K562 (cell line): ENCODE results near the gene NCOA6. TPM values are rescaled to one million over a fixed set of nuclear protein-coding genes. Genes with fewer than 3 reads are reported as not detected.

Experiments
- ATF7 ChIP-seq: fragments of 450-650 bp; IDR thresholded peaks from 2 replicates; pipeline ENCODE4 v1.7.1; 2014; ENCODE audit warnings: mild to moderate bottlenecking, moderate library complexity
- CCAR2 ChIP-seq: fragments of 200-400 bp; formaldehyde crosslinking; IDR thresholded peaks from 2 replicates; pipeline ENCODE4 v1.6.1; 2017; ENCODE audit warnings: mild to moderate bottlenecking, low read depth, low read length
- E2F3 ChIP-seq: fragments of 250-450 bp; sonication (Bioruptor Pico); IDR thresholded peaks from 2 replicates; pipeline ENCODE4 v1.4.0; 2020; ENCODE audit warnings: mild to moderate bottlenecking
- EP400 ChIP-seq: fragments of 450-650 bp; IDR thresholded peaks from 2 replicates; pipeline ENCODE4 v1.6.1; 2017; ENCODE audit warnings: antibody characterized with exemption, mild to moderate bottlenecking, moderate library complexity
- GTF2E2 ChIP-seq: fragments of 200-800 bp; sonication (Bioruptor generic); IDR thresholded peaks from 2 replicates; pipeline ENCODE4 v1.6.1; 2016; ENCODE audit warnings: missing genetic modification characterization, missing compliant biosample characterization
- JUND ChIP-seq, 2 experiments: IDR thresholded peaks; 2 replicates in 1 of 2; 3 replicates in 1 of 2; pipeline ENCODE4 v1.6.1; 2011; ENCODE audit warnings: borderline replicate concordance in 2 of 2, low read depth in 2 of 2, low read length in 2 of 2, improper control_type of control experiment in 1 of 2, missing biosample characterization in 1 of 2, missing genetic modification characterization in 1 of 2, missing genetic modification reagents in 1 of 2
- MNT ChIP-seq, 2 experiments: fragments of 450-650 bp; conservative IDR thresholded peaks; 2 replicates each; pipeline ENCODE4 v1.6.1; 2017; ENCODE audit warnings: mild to moderate bottlenecking in 2 of 2, moderate library complexity in 2 of 2
- NBN ChIP-seq: fragments of 450-650 bp; IDR thresholded peaks from 2 replicates; pipeline ENCODE4 v1.6.1; 2016; ENCODE audit warnings: low read depth, mild to moderate bottlenecking
- NR1H2 ChIP-seq: sonication (generic); formaldehyde crosslinking; IDR thresholded peaks from 2 replicates; pipeline ENCODE4 v1.4.0; 2020; ENCODE audit warnings: mild to moderate bottlenecking, missing genetic modification reagents
- PML ChIP-seq: IDR thresholded peaks from 2 replicates; pipeline ENCODE4 v1.6.1; 2012; ENCODE audit warnings: low read length, inconsistent platforms
- REST ChIP-seq, 2 experiments: fragments of 450-650 bp; formaldehyde crosslinking in 1 of 2; IDR thresholded peaks; 2 replicates each; pipeline versions ENCODE4 v1.4.0 to v1.6.1; 2014 to 2020; ENCODE audit warnings: mild to moderate bottlenecking in 2 of 2, borderline replicate concordance in 1 of 2, low read depth in 1 of 2
- SOX6 ChIP-seq: fragments of 450-650 bp; IDR thresholded peaks from 2 replicates; pipeline ENCODE4 v1.6.1; 2014; ENCODE audit warnings: mild to moderate bottlenecking
- SP1 ChIP-seq: sonication (generic); formaldehyde crosslinking; IDR thresholded peaks from 2 replicates; pipeline ENCODE4 v1.8.1; 2022; ENCODE audit warnings: mild to moderate bottlenecking, missing genetic modification reagents
- TFAP4 ChIP-seq: sonication (generic); formaldehyde crosslinking; IDR thresholded peaks from 2 replicates; pipeline ENCODE4 v1.8.0; 2022; ENCODE audit warnings: missing genetic modification reagents, mild to moderate bottlenecking, moderate library complexity, borderline replicate concordance
- TOE1 ChIP-seq, 2 experiments: fragments of 450-650 bp in 1 of 2; sonication (generic) in 1 of 2; formaldehyde crosslinking in 1 of 2; IDR thresholded peaks; 2 replicates each; pipeline versions ENCODE4 v1.7.1 to v1.8.0; 2016 to 2022; ENCODE audit warnings: borderline replicate concordance in 2 of 2, mild to moderate bottlenecking in 2 of 2, antibody characterized with exemption in 1 of 2, inconsistent platforms in 1 of 2, low read depth in 1 of 2, missing genetic modification reagents in 1 of 2, moderate library complexity in 1 of 2
- ZNF408 ChIP-seq: fragments of 250-450 bp; sonication (Bioruptor Pico); IDR thresholded peaks from 2 replicates; pipeline ENCODE4 v1.4.0; 2020; ENCODE audit warnings: low read depth, mild to moderate bottlenecking, moderate library complexity
- ZNF830 ChIP-seq: fragments of 250-450 bp; sonication (Bioruptor Pico); IDR thresholded peaks from 2 replicates; pipeline ENCODE4 v1.5.0; 2021; ENCODE audit warnings: mild to moderate bottlenecking
- polyA plus RNA-seq, 8 experiments: library from polyadenylated mRNA; depleted of rRNA in 4 of 8; stranded (reverse) in 5 of 8; unstranded in 3 of 8; fragments of >200 nt; fragmentation: Nextera tagmentation in 2 of 8; fragmentation: Illumina TruSeq in 1 of 8; extraction: Ambion mirVana in 2 of 8; extraction: Trizol in 1 of 8; gene quantifications; 2 replicates each; pipeline versions ENCODE4 v1.2.1 to v1.2.3, GENCODE V29; 2011 to 2014; ENCODE audit warnings: inconsistent platforms in 1 of 8, missing spikeins in 1 of 8
- total RNA-seq, 7 experiments: library from RNA; depleted of rRNA in 6 of 7; stranded (reverse); fragments of >200 nt in 6 of 7; fragmentation: Illumina TruSeq in 2 of 7; extraction: Trizol in 2 of 7; gene quantifications; 2 replicates each; pipeline versions ENCODE4 v1.2.1 to v1.2.3, GENCODE V29; 2011 to 2021; ENCODE audit warnings: low replicate concordance in 1 of 7

NCOA6 gene
- total and polyA plus RNA-seq, 9 of the 15 experiments (the other 6 are each of a cell fraction or from before 2014, with no cell fraction given), result 6.1 to 25.0 (median 9.5) TPM

- TF ChIP-seq REST (IDR thresholded peaks at IDR 0.05; ENCODE audit: borderline replicate concordance), result 0 out of 2 replicates have a peak, but pooled peaks have one; percentile 6
- TF ChIP-seq REST (CRISPR knock-in tag; IDR thresholded peaks at IDR 0.05; ENCODE audit: low read depth), result no peak
- TF ChIP-seq SP1 (CRISPR knock-in tag), result peak; percentile 94
- TF ChIP-seq PML, result 0 out of 2 replicates have a peak, but pooled peaks have one; percentile 20
- TF ChIP-seq E2F3 (CRISPR knock-in tag), result no peak
- TF ChIP-seq SOX6, result no peak
- TF ChIP-seq TOE1 (IDR thresholded peaks at IDR 0.05; ENCODE audit: borderline replicate concordance), result peak; percentile 71; the same call in 1 of the 2 replicates
- TF ChIP-seq TOE1 (CRISPR knock-in tag; IDR thresholded peaks at IDR 0.05; ENCODE audit: borderline replicate concordance, low read depth), result no peak
- TF ChIP-seq ZNF408 (CRISPR knock-in tag), result no peak
- no peak for TF ChIP-seq GTF2E2 (tag)
- TF ChIP-seq NBN, result peak; percentile 25; the same call in 1 of the 2 replicates
- peak in 1 of 2 experiments; percentile 18; a peak in 2 of 4 replicates for TF ChIP-seq MNT (conservative IDR thresholded peaks at IDR 0.05)
- peak; percentile 12; the same call in 1 of the 2 replicates for TF ChIP-seq NR1H2 (CRISPR knock-in tag)
- TF ChIP-seq JUND (IDR thresholded peaks at IDR 0.05; ENCODE audit: borderline replicate concordance, low read depth, low read length), result peak; percentile 18; the same call in 1 of the 2 replicates
- TF ChIP-seq JUND (tag; IDR thresholded peaks at IDR 0.05; ENCODE audit: borderline replicate concordance, low read depth, low read length), result no peak
- TF ChIP-seq TFAP4 (CRISPR knock-in tag), result 0 out of 2 replicates have a peak, but pooled peaks have one; percentile 14
- no peak for TF ChIP-seq EP400
- TF ChIP-seq ZNF830 (CRISPR knock-in tag), result 0 out of 2 replicates have a peak, but pooled peaks have one; percentile 33
- no peak for TF ChIP-seq CCAR2
- TF ChIP-seq ATF7, result 0 out of 2 replicates have a peak, but pooled peaks have one; percentile 41
These were observed 1.0 kb downstream of the NCOA6 start (continued) for GRCh38 chr20:34824452-34824805.
